ENCODE data around the gene ZNF366. TPM values are rescaled to one million over a fixed set of nuclear protein-coding genes. Genes with fewer than 3 reads are reported as not detected.

Gene ZNF366
- total and polyA plus RNA-seq, 2 donors from 2014 or later, result 0.22 to 8.1 TPM

GRCh38 chr5:72453246-72453775 lies 53.9 kb downstream of the ZNF366 start:
- H3K36me3 ChIP-seq (ENCODE audit: control insufficient read depth in 2 of 3, insufficient read depth in 3 of 3, low read length in 3 of 3), result no peaks in the 10 kb centered on the region
- TF ChIP-seq CTCF (IDR thresholded peaks at IDR 0.05; ENCODE audit: borderline replicate concordance, extremely low read depth, insufficient read depth), result no peak
- H3K27ac ChIP-seq (ENCODE audit: low read depth in 2 of 2, low read length in 2 of 2), result peak overlapping the region; percentile 89 to 94
- FAIRE-seq (no peak), DNase-seq (no peak)
- peaks cover 2 to 37% (median 25%) of the 10 kb centered on the region in 3 donors for H3K4me1 ChIP-seq (ENCODE audit: control insufficient read depth in 2 of 3, insufficient read depth in 2 of 3, low read depth in 1 of 3, low read length in 3 of 3)
- peak overlapping the region in 1 of 3 donors; percentile 4 for H3K9ac ChIP-seq (ENCODE audit: low read length in 3 of 3)
- H3K4me3 ChIP-seq (ENCODE audit: low read length in 3 of 3), result peak overlapping the region in 1 of 3 donors; percentile 3
- no peaks in the 10 kb centered on the region for H3K9me3 ChIP-seq (ENCODE audit: control insufficient read depth in 2 of 3, insufficient read depth in 1 of 3, low read length in 3 of 3)
- H3K27me3 ChIP-seq (ENCODE audit: control insufficient read depth, insufficient read depth, low read length), result no peaks in the 10 kb centered on the region
- intact Hi-C loops (cut with DNase I), result no loop called here

- Histone ChIP-seq H3K36me3 (ENCODE audit: control insufficient read depth in 2 of 3, insufficient read depth in 3 of 3, low read length in 3 of 3) (no peaks in the 10 kb centered on the region), H3K27ac (ENCODE audit: low read depth in 2 of 2, low read length in 2 of 2) (peak overlapping the region; percentile 89 to 94), H3K4me1 (ENCODE audit: control insufficient read depth in 2 of 3, insufficient read depth in 2 of 3, low read depth in 1 of 3, low read length in 3 of 3) (peaks cover 2 to 37% (median 25%) of the 10 kb centered on the region in 3 donors), H3K9ac (ENCODE audit: low read length in 3 of 3) (peak overlapping the region in 1 of 3 donors; percentile 9), H3K9me3 (ENCODE audit: control insufficient read depth in 2 of 3, insufficient read depth in 1 of 3, low read length in 3 of 3) (no peaks in the 10 kb centered on the region), H3K27me3 (ENCODE audit: control insufficient read depth, insufficient read depth, low read length) (no peaks in the 10 kb centered on the region), H3K4me3 (ENCODE audit: low read length in 3 of 3) (peak overlapping the region in 1 of 3 donors; percentile 3)
- DNase-seq (peak in 4 of 5 donors; percentile 45 to 92 (median 74)), FAIRE-seq (no peak)
- TF ChIP-seq CTCF (IDR thresholded peaks at IDR 0.05; ENCODE audit: borderline replicate concordance, extremely low read depth, insufficient read depth), result no peak
- intact Hi-C loops (cut with DNase I), result no loop called here
Measured at GRCh38 chr5:72452515-72453245, 54.5 kb downstream of the ZNF366 start.

- no peaks in the 10 kb centered on the region for H3K36me3 ChIP-seq (ENCODE audit: control insufficient read depth in 2 of 3, insufficient read depth in 3 of 3, low read length in 3 of 3)
- TF ChIP-seq CTCF (IDR thresholded peaks at IDR 0.05; ENCODE audit: borderline replicate concordance, extremely low read depth, insufficient read depth), result no peak
- no peaks in the 10 kb centered on the region for H3K9me3 ChIP-seq (ENCODE audit: control insufficient read depth in 2 of 3, insufficient read depth in 1 of 3, low read length in 3 of 3)
- DNase-seq (peak in 4 of 5 donors; percentile 39 to 93 (median 76)), FAIRE-seq (no peak)
- H3K4me3 ChIP-seq (ENCODE audit: low read length in 3 of 3), result no peak overlapping the region
- H3K4me1 ChIP-seq (ENCODE audit: control insufficient read depth in 2 of 3, insufficient read depth in 2 of 3, low read depth in 1 of 3, low read length in 3 of 3), result peaks cover 2 to 37% (median 25%) of the 10 kb centered on the region in 3 donors
- H3K9ac ChIP-seq (ENCODE audit: low read length in 3 of 3), result peak overlapping the region in 1 of 3 donors; percentile 9
- H3K27me3 ChIP-seq (ENCODE audit: control insufficient read depth, insufficient read depth, low read length), result no peaks in the 10 kb centered on the region
- H3K27ac ChIP-seq (ENCODE audit: low read depth in 2 of 2, low read length in 2 of 2), result peak overlapping the region; percentile 89 to 94
- intact Hi-C loops (cut with DNase I), result no loop called here
Measured at GRCh38 chr5:72451741-72452505, 55.3 kb downstream of the ZNF366 start.

Data from kidney (tissue), 14 donors.